ENCODE data around the gene HSD17B12. TPM values are rescaled to one million over a fixed set of nuclear protein-coding genes. Genes with fewer than 3 reads are reported as not detected.

The HSD17B12 gene
- total and polyA plus RNA-seq, 2 of the 13 experiments (the other 11 are each of a cell fraction or from before 2014, with no cell fraction given): 50.3 to 117 TPM

GRCh38 chr11:43643898-43644620 is 36.5 kb upstream of the HSD17B12 start (continued):
- TF ChIP-seq ZNF510 (CRISPR knock-in tag; IDR thresholded peaks at IDR 0.05; ENCODE audit: low read depth): 0 out of 2 replicates have a peak, but pooled peaks have one; percentile 58
- TF ChIP-seq ARNT2 (CRISPR knock-in tag; IDR thresholded peaks at IDR 0.05; ENCODE audit: low read depth): no peak
- no peak for TF ChIP-seq TRIM22 (IDR thresholded peaks at IDR 0.05)
- no peak for TF ChIP-seq ZNF878 (CRISPR knock-in tag; IDR thresholded peaks at IDR 0.05)
- no peak for TF ChIP-seq JUN (CRISPR knock-in tag; IDR thresholded peaks at IDR 0.05)
- peak; percentile 73; the same call in 1 of the 2 replicates for TF ChIP-seq HES4 (CRISPR knock-in tag; IDR thresholded peaks at IDR 0.05; ENCODE audit: borderline replicate concordance)
- TF ChIP-seq RBM39 (IDR thresholded peaks at IDR 0.05; ENCODE audit: low read depth, low read length, poor library complexity, severe bottlenecking): no peak
- TF ChIP-seq ARHGAP35 (CRISPR knock-in tag; IDR thresholded peaks at IDR 0.05; ENCODE audit: borderline replicate concordance): no peak
- no peak for TF ChIP-seq CERS6 (CRISPR knock-in tag; IDR thresholded peaks at IDR 0.05)
- peak; percentile 77 for TF ChIP-seq ATF2 (CRISPR knock-in tag; IDR thresholded peaks at IDR 0.05)
- no peak for TF ChIP-seq PREB (CRISPR knock-in tag; IDR thresholded peaks at IDR 0.05)
- TF ChIP-seq EEA1 (CRISPR knock-in tag; IDR thresholded peaks at IDR 0.05; ENCODE audit: borderline replicate concordance): peak; percentile 75; the same call in 1 of the 2 replicates
- peak; percentile 46; the same call in 1 of the 2 replicates for TF ChIP-seq HINFP (CRISPR knock-in tag; IDR thresholded peaks at IDR 0.05; ENCODE audit: low read depth)
- 0 out of 2 replicates have a peak, but pooled peaks have one; percentile 22 for TF ChIP-seq ZNF224 (CRISPR knock-in tag; IDR thresholded peaks at IDR 0.05)
- TF ChIP-seq ZNF703 (CRISPR knock-in tag; IDR thresholded peaks at IDR 0.05; ENCODE audit: borderline replicate concordance): peak; percentile 65; the same call in 1 of the 2 replicates
- TF ChIP-seq ZNF674 (CRISPR knock-in tag; IDR thresholded peaks at IDR 0.05; ENCODE audit: low read depth): no peak
- TF ChIP-seq USF2 (IDR thresholded peaks at IDR 0.05; ENCODE audit: low read depth, low read length): no peak
- peak; percentile 30; the same call in 1 of the 2 replicates for TF ChIP-seq USF2 (CRISPR knock-in tag; IDR thresholded peaks at IDR 0.05; ENCODE audit: borderline replicate concordance)
- TF ChIP-seq ZNF563 (CRISPR knock-in tag; IDR thresholded peaks at IDR 0.05): peak; percentile 41; the same call in 1 of the 2 replicates
